Astrocyte (in vitro differentiated cells and primary cell): ENCODE measurements around the gene USP35.

ENCODE experiments used
- CTCF ChIP-seq: IDR thresholded peaks from 2 replicates; pipeline ENCODE4 v1.5.1; 2011; ENCODE audit warnings: low read depth, mild to moderate bottlenecking, inconsistent platforms, low read length, moderate library complexity; ENCODE audit not compliant: insufficient read depth
- EZH2 ChIP-seq: IDR thresholded peaks from 2 replicates; pipeline ENCODE4 v1.6.1; 2012; ENCODE audit warnings: mild to moderate bottlenecking, low read length, inconsistent platforms; ENCODE audit not compliant: insufficient read depth

GRCh38 chr11:78181185-78181584 lies 7.5 kb upstream of the USP35 start:
- TF ChIP-seq CTCF (no peak), EZH2 (no peak)
